SU-DHL-6 (cell line): Measurements from ENCODE around the gene RETN.

Experiments used
- H2AFZ ChIP-seq: fragments of 200-600 bp; sonication (generic); 2 replicates; pipeline ENCODE4 v1.6.1; 2014; ENCODE audit warnings: low read depth, mild to moderate bottlenecking, moderate library complexity, mixed read lengths, antibody characterized with exemption, low read length; ENCODE audit not compliant: severe bottlenecking
- H3F3A ChIP-seq: fragments of 200-600 bp; shearing (Covaris generic); 2 replicates; pipeline ENCODE4 v1.6.0; 2016; ENCODE audit warnings: antibody characterized with exemption, mild to moderate bottlenecking; ENCODE audit not compliant: insufficient read depth
- H3K27ac ChIP-seq: fragments of 200-600 bp; sonication (generic); 2 replicates; pipeline ENCODE4 v1.5.1; 2016; ENCODE audit warnings: low read depth, mild to moderate bottlenecking, low read length, moderate library complexity, mixed read lengths
- H3K27me3 ChIP-seq: fragments of 200-600 bp; sonication (generic), shearing (Covaris generic); 2 replicates; pipeline ENCODE4 v1.6.0; 2014; ENCODE audit warnings: mild to moderate bottlenecking, low read length
- H3K36me3 ChIP-seq: fragments of 200-600 bp; sonication (generic); 2 replicates; pipeline ENCODE4 v1.6.1; 2014; ENCODE audit warnings: mild to moderate bottlenecking, low read length, mixed read lengths
- H3K4me2 ChIP-seq: fragments of 300-600, 200-600 bp; shearing (Covaris generic), sonication (generic); 2 replicates; pipeline ENCODE4 v1.6.0; 2014; ENCODE audit warnings: low read length, low read depth, mild to moderate bottlenecking; ENCODE audit not compliant: poor library complexity, severe bottlenecking
- H3K4me3 ChIP-seq: fragments of 200-600 bp; sonication (generic); 2 replicates; pipeline ENCODE4 v1.5.1; 2014; ENCODE audit warnings: antibody characterized with exemption, low read length, mild to moderate bottlenecking, mixed read lengths; ENCODE audit not compliant: insufficient read depth, poor library complexity, severe bottlenecking
- H3K79me2 ChIP-seq: fragments of 200-600 bp; sonication (generic); 2 replicates; pipeline ENCODE4 v1.6.1; 2014; ENCODE audit warnings: mild to moderate bottlenecking, low read length, moderate library complexity; ENCODE audit not compliant: insufficient read depth
- H3K9ac ChIP-seq: fragments of 200-600 bp; sonication (generic); 2 replicates; pipeline ENCODE4 v1.7.0; 2014; ENCODE audit warnings: mild to moderate bottlenecking, low read length
- H3K9me2 ChIP-seq: fragments of 200-600 bp; sonication (generic); replicated peaks from 2 replicates; pipeline ENCODE4 v1.6.1; 2014; ENCODE audit warnings: low read length; ENCODE audit not compliant: insufficient read depth
- H3K9me3 ChIP-seq: fragments of 200-600 bp; sonication (generic); 2 replicates; pipeline ENCODE4 v1.6.1; 2014; ENCODE audit warnings: low read length, mixed read lengths; ENCODE audit not compliant: insufficient read depth
- H4K20me1 ChIP-seq: fragments of 200-600 bp; sonication (generic); 2 replicates; pipeline ENCODE4 v1.6.1; 2014; ENCODE audit warnings: low read depth, mild to moderate bottlenecking, antibody characterized with exemption, low read length, moderate library complexity, mixed read lengths
- CTCF ChIP-seq: fragments of 200-600 bp; sonication (generic); IDR thresholded peaks from one replicate; pipeline ENCODE4 v1.5.1; 2017; ENCODE audit warnings: antibody characterized with exemption, mild to moderate bottlenecking, low read length, moderate library complexity; ENCODE audit not compliant: insufficient read depth, poor library complexity, severe bottlenecking
- EZH2phosphoT487 ChIP-seq: fragments of 200-600 bp; sonication (generic), shearing (Covaris generic); conservative IDR thresholded peaks from 2 replicates; pipeline ENCODE4 v1.6.1; 2018; ENCODE audit warnings: mild to moderate bottlenecking, antibody characterized with exemption, low read length, moderate library complexity, mixed read lengths

RETN gene

GRCh38 chr19:7662657-7663056 lies 6.2 kb upstream of the RETN start:
- no peak overlapping the region for H3K4me3 ChIP-seq
- no peaks in the 10 kb centered on the region for H3K36me3 ChIP-seq
- no peaks in the 10 kb centered on the region for H3K79me2 ChIP-seq
- no peaks in the 10 kb centered on the region for H3K9me2 ChIP-seq
- H4K20me1 ChIP-seq, result no peaks in the 10 kb centered on the region
- H3K4me2 ChIP-seq, result no peak overlapping the region
- H3F3A ChIP-seq, result no peaks in the 10 kb centered on the region
- no peak overlapping the region for H2AFZ ChIP-seq
- H3K27me3 ChIP-seq, result no peaks in the 10 kb centered on the region
- TF ChIP-seq CTCF (no peak), EZH2phosphoT487 (no peak)
- H3K27ac ChIP-seq, result no peak overlapping the region
- no peaks in the 10 kb centered on the region for H3K9me3 ChIP-seq
- H3K9ac ChIP-seq, result no peak overlapping the region

GRCh38 chr19:7663706-7664105 lies 5.1 kb upstream of the RETN start:
- Histone ChIP-seq H3K9me3 (no peaks in the 10 kb centered on the region), H3K4me3 (no peak overlapping the region), H4K20me1 (no peaks in the 10 kb centered on the region), H3K9me2 (no peaks in the 10 kb centered on the region), H3K27me3 (no peaks in the 10 kb centered on the region), H3F3A (no peaks in the 10 kb centered on the region), H2AFZ (no peak overlapping the region), H3K36me3 (no peaks in the 10 kb centered on the region), H3K27ac (no peak overlapping the region), H3K9ac (no peak overlapping the region), H3K79me2 (no peaks in the 10 kb centered on the region), H3K4me2 (no peak overlapping the region)
- TF ChIP-seq CTCF, result no peak
- no peak for TF ChIP-seq EZH2phosphoT487

GRCh38 chr19:7665076-7665475 lies 3.8 kb upstream of the RETN start:
- no peaks in the 10 kb centered on the region for H3K9me2 ChIP-seq
- no peaks in the 10 kb centered on the region for H3K9me3 ChIP-seq
- no peaks in the 10 kb centered on the region for H4K20me1 ChIP-seq
- no peak overlapping the region for H3K9ac ChIP-seq
- no peak overlapping the region for H2AFZ ChIP-seq
- H3F3A ChIP-seq, result no peaks in the 10 kb centered on the region
- no peak overlapping the region for H3K27ac ChIP-seq
- H3K36me3 ChIP-seq, result no peaks in the 10 kb centered on the region
- H3K4me3 ChIP-seq, result no peak overlapping the region
- TF ChIP-seq EZH2phosphoT487 (no peak), CTCF (no peak)
- no peaks in the 10 kb centered on the region for H3K27me3 ChIP-seq
- H3K79me2 ChIP-seq, result no peaks in the 10 kb centered on the region
- no peak overlapping the region for H3K4me2 ChIP-seq

GRCh38 chr19:7669641-7670040 lies 792 bp downstream of the RETN start:
- Histone ChIP-seq H3K36me3 (no peaks in the 10 kb centered on the region), H3K4me2 (no peak overlapping the region), H3K27me3 (no peaks in the 10 kb centered on the region)

More at GRCh38 chr19:7669641-7670040, 792 bp downstream of the RETN start:
- H3K27ac ChIP-seq, result no peak overlapping the region
- no peak overlapping the region for H2AFZ ChIP-seq
- no peaks in the 10 kb centered on the region for H4K20me1 ChIP-seq
- no peaks in the 10 kb centered on the region for H3F3A ChIP-seq
- no peaks in the 10 kb centered on the region for H3K79me2 ChIP-seq
- H3K9me2 ChIP-seq, result no peaks in the 10 kb centered on the region
- no peak overlapping the region for H3K4me3 ChIP-seq
- TF ChIP-seq EZH2phosphoT487 (no peak), CTCF (no peak)
- no peak overlapping the region for H3K9ac ChIP-seq
- no peaks in the 10 kb centered on the region for H3K9me3 ChIP-seq
